ENCODE results near the gene CLDN6. TPM values are rescaled to one million over a fixed set of nuclear protein-coding genes. Genes with fewer than 3 reads are reported as not detected.

Gene CLDN6
- total and polyA plus RNA-seq, 3 donors from 2014 or later, result 0.55 to 0.74 (median 0.70) TPM

DNA sequence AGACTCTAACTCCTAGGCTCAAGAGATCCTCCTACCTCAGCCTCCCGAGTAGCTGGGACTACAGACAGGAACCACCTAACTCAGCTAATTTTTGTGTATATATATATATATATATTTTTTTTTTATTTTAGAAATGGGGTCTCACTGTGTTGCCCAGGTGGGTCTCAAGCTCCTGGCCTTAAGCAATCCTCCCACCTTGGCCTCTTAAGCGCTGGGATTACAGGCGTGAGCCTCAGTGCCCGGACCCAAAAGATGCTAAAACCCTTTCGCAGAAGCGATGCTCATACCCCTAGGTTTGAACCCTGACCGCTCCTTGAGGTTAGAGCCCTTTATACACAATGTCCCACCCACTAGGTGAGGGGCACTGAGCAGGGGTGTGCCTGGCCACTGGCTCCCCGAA, 7.5 kb downstream of the CLDN6 start:
- Histone ChIP-seq H3K27me3 (no peaks in the 10 kb centered on the region), H3K9me3 (no peaks in the 10 kb centered on the region), H3K4me1 (no peaks in the 10 kb centered on the region), H3K27ac (no peak overlapping the region), H3K4me3 (no peak overlapping the region), H3K36me3 (ENCODE audit: low read depth, missing control alignments) (no peaks in the 10 kb centered on the region)
- DNase-seq, result no peak
- no peak for TF ChIP-seq POLR2A (IDR thresholded peaks at IDR 0.05)
- TF ChIP-seq, protein P1, sequence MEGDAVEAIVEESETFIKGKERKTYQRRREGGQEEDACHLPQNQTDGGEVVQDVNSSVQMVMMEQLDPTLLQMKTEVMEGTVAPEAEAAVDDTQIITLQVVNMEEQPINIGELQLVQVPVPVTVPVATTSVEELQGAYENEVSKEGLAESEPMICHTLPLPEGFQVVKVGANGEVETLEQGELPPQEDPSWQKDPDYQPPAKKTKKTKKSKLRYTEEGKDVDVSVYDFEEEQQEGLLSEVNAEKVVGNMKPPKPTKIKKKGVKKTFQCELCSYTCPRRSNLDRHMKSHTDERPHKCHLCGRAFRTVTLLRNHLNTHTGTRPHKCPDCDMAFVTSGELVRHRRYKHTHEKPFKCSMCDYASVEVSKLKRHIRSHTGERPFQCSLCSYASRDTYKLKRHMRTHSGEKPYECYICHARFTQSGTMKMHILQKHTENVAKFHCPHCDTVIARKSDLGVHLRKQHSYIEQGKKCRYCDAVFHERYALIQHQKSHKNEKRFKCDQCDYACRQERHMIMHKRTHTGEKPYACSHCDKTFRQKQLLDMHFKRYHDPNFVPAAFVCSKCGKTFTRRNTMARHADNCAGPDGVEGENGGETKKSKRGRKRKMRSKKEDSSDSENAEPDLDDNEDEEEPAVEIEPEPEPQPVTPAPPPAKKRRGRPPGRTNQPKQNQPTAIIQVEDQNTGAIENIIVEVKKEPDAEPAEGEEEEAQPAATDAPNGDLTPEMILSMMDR (IDR thresholded peaks at IDR 0.05), result no peak
- intact Hi-C loops (cut with DNase I; ENCODE audit: low total_unique reads), result no loop called here
- 91% methylated on average over 7 to 8 of the region's 8 CpGs for WGBS, 2 donors

DNA sequence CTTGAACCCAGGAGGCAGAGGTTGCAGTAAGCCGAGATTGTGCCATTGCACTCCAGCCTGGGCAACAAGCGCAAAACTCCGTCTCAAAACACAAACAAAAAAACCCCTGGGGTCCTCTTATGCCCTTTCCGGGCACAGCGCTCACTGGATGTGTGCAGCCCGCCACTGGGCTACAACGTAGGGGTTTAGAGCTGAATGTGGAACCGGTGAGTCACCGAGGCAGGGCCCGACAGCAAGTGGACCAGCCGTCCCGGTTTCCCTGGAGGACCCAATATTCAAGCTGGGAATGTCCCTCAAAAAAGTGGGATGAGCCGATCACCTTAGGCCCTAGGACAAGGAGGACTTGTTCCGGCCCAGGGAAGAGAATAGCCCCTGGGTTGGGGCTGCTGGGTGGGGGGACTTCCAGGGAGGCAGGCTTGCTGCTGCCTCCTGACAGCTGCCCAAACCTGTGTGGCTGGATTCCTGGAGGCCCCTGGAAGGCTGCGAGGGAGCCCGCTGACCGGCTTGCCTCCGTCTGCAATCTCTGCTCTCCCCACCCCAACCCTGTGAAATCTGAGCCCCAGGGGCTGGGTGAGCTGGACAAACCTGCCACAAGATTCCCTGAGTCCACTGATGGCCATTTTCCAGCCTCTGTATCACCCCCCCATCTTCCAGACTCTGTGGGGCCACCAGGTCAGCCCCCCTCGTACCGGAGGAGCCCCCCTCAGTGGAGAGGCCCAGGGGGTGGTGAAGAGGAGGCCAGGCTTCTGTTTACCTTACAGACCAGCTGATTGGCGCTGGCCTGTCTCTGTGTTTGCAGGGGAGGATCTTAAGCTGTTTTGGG, 8.2 kb downstream of the CLDN6 start:
- TF ChIP-seq, protein P1 (IDR thresholded peaks at IDR 0.05), result no peak
- no peak for TF ChIP-seq POLR2A (IDR thresholded peaks at IDR 0.05)
- Histone ChIP-seq H3K36me3 (ENCODE audit: low read depth, missing control alignments) (no peaks in the 10 kb centered on the region), H3K4me1 (peaks cover 3% of the 10 kb centered on the region), H3K9me3 (no peaks in the 10 kb centered on the region), H3K27ac (no peak overlapping the region), H3K27me3 (no peaks in the 10 kb centered on the region), H3K4me3 (no peak overlapping the region)
- DNase-seq, result no peak
- intact Hi-C loops (cut with DNase I; ENCODE audit: low total_unique reads), result no loop called here
- WGBS, 2 donors, result 58 to 72% methylated on average over 15 to 21 of the region's 21 CpGs

DNA sequence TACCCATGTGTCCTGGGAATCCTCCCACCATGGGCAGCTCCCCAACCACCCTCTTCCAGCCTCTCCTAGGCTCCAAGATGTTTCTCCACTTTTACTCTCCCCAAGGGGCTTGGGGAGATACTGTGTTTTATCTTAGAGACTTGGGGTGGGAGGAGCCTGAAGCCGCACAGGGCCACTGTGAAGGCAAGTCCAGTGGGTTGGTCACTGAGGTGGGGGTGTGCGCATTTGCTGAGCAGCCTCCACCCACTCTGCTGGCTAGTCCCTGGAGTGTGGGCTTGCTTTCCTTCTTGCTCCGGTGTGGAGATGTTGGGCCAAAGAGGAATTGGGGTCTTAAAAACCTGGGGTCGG, 9.3 kb downstream of the CLDN6 start:
- no peak for DNase-seq
- H3K4me3 ChIP-seq, result no peak overlapping the region
- H3K27me3 ChIP-seq, result no peaks in the 10 kb centered on the region
- H3K4me1 ChIP-seq, result peaks cover 4% of the 10 kb centered on the region
- TF ChIP-seq, protein P1 (IDR thresholded peaks at IDR 0.05), result no peak
- no peak for TF ChIP-seq POLR2A (IDR thresholded peaks at IDR 0.05)
- no peaks in the 10 kb centered on the region for H3K9me3 ChIP-seq
- no peaks in the 10 kb centered on the region for H3K36me3 ChIP-seq (ENCODE audit: low read depth, missing control alignments)
- intact Hi-C loops (cut with DNase I; ENCODE audit: low total_unique reads), result no loop called here
- WGBS, 2 donors, result 57 to 59% methylated on average over 4 of the region's 4 CpGs
- H3K27ac ChIP-seq, result no peak overlapping the region

DNA sequence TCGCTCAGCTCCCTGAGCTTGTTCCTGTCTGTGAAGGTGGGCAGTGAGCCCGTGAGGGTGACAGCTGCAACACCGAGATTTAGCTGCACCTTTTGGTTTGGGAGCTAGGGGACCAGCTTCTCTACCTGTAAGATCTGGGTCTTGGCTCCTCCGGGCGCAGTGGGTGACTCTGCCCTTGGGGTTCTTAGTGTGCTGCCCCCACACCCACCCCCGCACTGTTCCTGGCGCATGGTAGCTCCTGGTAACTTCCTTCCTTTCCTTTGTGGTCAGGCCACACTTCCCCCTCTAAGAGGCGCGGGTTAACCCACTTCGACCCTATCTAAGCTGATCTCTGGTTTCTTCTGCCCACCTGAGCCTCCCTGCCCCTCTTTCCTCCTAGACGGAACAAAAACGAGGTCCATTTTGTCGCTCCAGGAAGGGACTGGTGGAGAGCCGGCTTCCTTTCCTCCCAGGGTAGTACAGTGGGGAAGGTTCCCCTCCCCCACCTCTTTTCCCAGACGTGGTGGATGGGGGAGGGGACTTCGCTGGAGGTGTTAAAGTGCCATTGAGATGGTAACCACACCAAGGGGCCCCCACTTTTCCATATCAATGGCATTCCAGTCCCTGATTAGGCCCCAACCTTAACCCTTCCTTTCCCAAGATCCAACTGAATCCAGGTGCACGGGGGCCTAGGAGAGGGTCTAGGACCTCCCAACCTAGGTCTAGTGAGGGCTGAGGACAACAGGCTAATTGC, 9.9 kb downstream of the CLDN6 start:
- intact Hi-C loops (cut with DNase I; ENCODE audit: low total_unique reads), result no loop called here
- Histone ChIP-seq H3K27me3 (no peaks in the 10 kb centered on the region), H3K9me3 (no peaks in the 10 kb centered on the region), H3K4me3 (no peak overlapping the region), H3K36me3 (ENCODE audit: low read depth, missing control alignments) (no peaks in the 10 kb centered on the region), H3K4me1 (peaks cover 4% of the 10 kb centered on the region), H3K27ac (no peak overlapping the region)
- DNase-seq, result no peak
- no peak for TF ChIP-seq POLR2A (IDR thresholded peaks at IDR 0.05)
- TF ChIP-seq, protein P1 (IDR thresholded peaks at IDR 0.05), result no peak
- WGBS, 2 donors, result 43 to 55% methylated on average over 14 to 17 of the region's 17 CpGs

All from testis (tissue), 3 donors.